SK-N-SH (cell line): ENCODE data around the gene BNC2. TPM values are rescaled to one million over a fixed set of nuclear protein-coding genes. Genes with fewer than 3 reads are reported as not detected.

Experiments
- CTCF ChIA-PET: fragments of 300-600, 350-600 bp; formaldehyde crosslinking; extraction: SDS; loops from one replicate; lab custom pipeline; 2021; lab: Yijun Ruan, JAX
- POLR2A ChIA-PET: fragments of 350-600 bp; sonication (Branson Sonifier 250); formaldehyde crosslinking; extraction: SDS; loops from one replicate; lab custom pipeline; 2020; ENCODE audit warnings: antibody characterized with exemption, inconsistent platforms; lab: Yijun Ruan, JAX
- DNase-seq: peaks from one replicate; pipeline ENCODE4 v3.0.0; 2012
- H2AFZ ChIP-seq: fragments of 200-600 bp; sonication (generic); 2 replicates; pipeline ENCODE4 v1.8.1; 2016; ENCODE audit warnings: antibody characterized with exemption, mild to moderate bottlenecking, low read depth
- H3F3A ChIP-seq: fragments of 200-600 bp; sonication (generic); replicated peaks from 2 replicates; pipeline ENCODE3; 2016; ENCODE audit warnings: antibody characterized with exemption, mild to moderate bottlenecking; ENCODE audit not compliant: insufficient read depth
- H3K27ac ChIP-seq, 2 experiments: fragments of 200-500 bp in 1 of 2; fragments of 200-600 bp in 1 of 2; sonication (Bioruptor generic) in 1 of 2; sonication (generic), shearing (Covaris generic) in 1 of 2; 2 replicates each; pipeline versions ENCODE4 v1.5.1 to v1.6.1; 2014 to 2016; ENCODE audit warnings: low read depth in 2 of 2, inconsistent platforms in 1 of 2, low read length in 1 of 2, mild to moderate bottlenecking in 1 of 2, mixed read lengths in 1 of 2
- H3K27me3 ChIP-seq: fragments of 200-600 bp; sonication (generic), shearing (Covaris generic); 2 replicates; pipeline ENCODE4 v1.6.1; 2016; ENCODE audit warnings: mixed run types; ENCODE audit not compliant: insufficient read depth
- H3K36me3 ChIP-seq, 2 experiments: fragments of 200-500 bp in 1 of 2; fragments of 200-600 bp in 1 of 2; sonication (Bioruptor generic) in 1 of 2; sonication (generic) in 1 of 2; replicated peaks in 1 of 2; 2 replicates each; pipeline versions ENCODE3 to v1.5.1; 2014 to 2016; ENCODE audit warnings: low read length in 1 of 2, mild to moderate bottlenecking in 1 of 2; ENCODE audit not compliant: insufficient read depth in 2 of 2, control insufficient read depth in 1 of 2
- H3K4me1 ChIP-seq, 2 experiments: fragments of 200-500 bp in 1 of 2; fragments of 200-600 bp in 1 of 2; sonication (Bioruptor generic) in 1 of 2; sonication (generic), shearing (Covaris generic) in 1 of 2; 2 replicates each; pipeline versions ENCODE4 v1.5.1 to v1.6.1; 2014 to 2016; ENCODE audit warnings: low read depth in 1 of 2, low read length in 1 of 2, mixed run types in 1 of 2; ENCODE audit not compliant: insufficient read depth in 2 of 2, control insufficient read depth in 1 of 2
- H3K4me2 ChIP-seq: fragments of 200-600 bp; sonication (generic), shearing (Covaris generic); 2 replicates; pipeline ENCODE4 v1.6.1; 2017; ENCODE audit warnings: mixed run types
- H3K4me3 ChIP-seq, 2 experiments: fragments of 200-500 bp in 1 of 2; fragments of 200-600 bp in 1 of 2; sonication (Bioruptor generic) in 1 of 2; sonication (generic), shearing (Covaris generic) in 1 of 2; 2 replicates each; pipeline versions ENCODE4 v1.5.1 to v1.8.1; 2014 to 2016; ENCODE audit warnings: low read depth in 2 of 2, inconsistent platforms in 1 of 2, low read length in 1 of 2, mild to moderate bottlenecking in 1 of 2, mixed read lengths in 1 of 2, moderate library complexity in 1 of 2
- H3K79me2 ChIP-seq: fragments of 200-600 bp; sonication (generic); 2 replicates; pipeline ENCODE4 v1.8.1; 2017; ENCODE audit warnings: mild to moderate bottlenecking; ENCODE audit not compliant: insufficient read depth
- H3K9ac ChIP-seq: fragments of 200-600 bp; sonication (generic); 2 replicates; pipeline ENCODE4 v1.6.1; 2017; ENCODE audit warnings: mixed run types
- H3K9me2 ChIP-seq: fragments of 200-600 bp; sonication (generic); 2 replicates; pipeline ENCODE4 v1.6.1; 2017; ENCODE audit warnings: mixed run types
- H3K9me3 ChIP-seq: fragments of 200-600 bp; sonication (generic); 2 replicates; pipeline ENCODE4 v1.6.1; 2017; ENCODE audit warnings: mixed run types, mild to moderate bottlenecking, moderate library complexity
- H4K20me1 ChIP-seq: fragments of 200-600 bp; sonication (generic); 2 replicates; pipeline ENCODE4 v1.6.1; 2017; ENCODE audit warnings: mild to moderate bottlenecking, mixed run types; ENCODE audit not compliant: insufficient read depth
- CHD2 ChIP-seq: fragments of 150-350 bp; IDR thresholded peaks from 2 replicates; pipeline ENCODE4 v1.6.1; 2018; ENCODE audit warnings: low read length; ENCODE audit not compliant: partially characterized antibody
- EP300 ChIP-seq, 2 experiments: IDR thresholded peaks; 2 replicates each; pipeline versions ENCODE4 v1.4.0 to v1.6.1; 2012; ENCODE audit warnings: borderline replicate concordance in 1 of 2, low read depth in 1 of 2, low read length in 1 of 2
- EZH2phosphoT487 ChIP-seq: fragments of 200-600 bp; sonication (generic); IDR thresholded peaks from 2 replicates; pipeline ENCODE4 v1.6.1; 2017; ENCODE audit warnings: low read depth, mixed run types, mild to moderate bottlenecking, antibody characterized with exemption, moderate library complexity, borderline replicate concordance
- FOSL2 ChIP-seq: IDR thresholded peaks from 2 replicates; pipeline ENCODE4 v1.4.0; 2012; ENCODE audit warnings: low read depth, mild to moderate bottlenecking, moderate library complexity, borderline replicate concordance
- FOXJ3 ChIP-seq: sonication (generic); formaldehyde crosslinking; IDR thresholded peaks from 2 replicates; pipeline ENCODE4 v1.5.1; 2020; ENCODE audit warnings: mild to moderate bottlenecking, missing genetic modification reagents
- FOXM1 ChIP-seq: IDR thresholded peaks from 2 replicates; pipeline ENCODE4 v1.4.0; 2012; ENCODE audit warnings: low read depth, mild to moderate bottlenecking
- GABPA ChIP-seq: IDR thresholded peaks from 2 replicates; pipeline ENCODE4 v1.4.0; 2012; ENCODE audit warnings: low read depth, mild to moderate bottlenecking
- JUND ChIP-seq: IDR thresholded peaks from 2 replicates; pipeline ENCODE4 v1.4.0; 2012
- MEF2A ChIP-seq: IDR thresholded peaks from 2 replicates; pipeline ENCODE4 v1.4.0; 2012; ENCODE audit warnings: low read depth, borderline replicate concordance
- MXI1 ChIP-seq: IDR thresholded peaks from 2 replicates; pipeline ENCODE4 v1.6.1; 2012; ENCODE audit warnings: mild to moderate bottlenecking, low read depth, low read length, improper control_type of control experiment
- NFIC ChIP-seq: IDR thresholded peaks from 2 replicates; pipeline ENCODE4 v1.4.0; 2012; ENCODE audit warnings: borderline replicate concordance
- NRF1 ChIP-seq: IDR thresholded peaks from 2 replicates; pipeline ENCODE4 v1.6.1; 2012; ENCODE audit warnings: low read depth, mild to moderate bottlenecking, low read length
- POLR2AphosphoS5 ChIP-seq: IDR thresholded peaks from 2 replicates; pipeline ENCODE4 v1.6.1; 2012; ENCODE audit warnings: low read depth, low read length
- RCOR1 ChIP-seq: fragments of 150-350 bp; IDR thresholded peaks from 2 replicates; pipeline ENCODE4 v1.6.1; 2017; ENCODE audit warnings: antibody characterized with exemption, low read length
- RFX5 ChIP-seq: IDR thresholded peaks from 2 replicates; pipeline ENCODE4 v1.6.1; 2012; ENCODE audit warnings: mild to moderate bottlenecking, improper control_type of control experiment, low read length
- RXRA ChIP-seq: IDR thresholded peaks from 2 replicates; pipeline ENCODE4 v1.4.0; 2012; ENCODE audit warnings: low read depth, mild to moderate bottlenecking, borderline replicate concordance
- SIN3A ChIP-seq: IDR thresholded peaks from 2 replicates; pipeline ENCODE4 v1.6.1; 2012; ENCODE audit warnings: low read depth, mild to moderate bottlenecking, low read length, moderate library complexity, borderline replicate concordance
- TAF1 ChIP-seq: IDR thresholded peaks from 2 replicates; pipeline ENCODE4 v1.6.1; 2012; ENCODE audit warnings: low read depth, mild to moderate bottlenecking, low read length, moderate library complexity, borderline replicate concordance
- TCF12 ChIP-seq: IDR thresholded peaks from 2 replicates; pipeline ENCODE4 v1.4.0; 2012
- TEAD4 ChIP-seq: IDR thresholded peaks from 2 replicates; pipeline ENCODE4 v1.4.0; 2012; ENCODE audit warnings: mild to moderate bottlenecking, borderline replicate concordance; ENCODE audit not compliant: insufficient read depth
- YY1 ChIP-seq: IDR thresholded peaks from 2 replicates; pipeline ENCODE4 v1.4.0; 2012; ENCODE audit warnings: low read depth, mild to moderate bottlenecking
- WGBS: methylation state at CpG from one replicate; pipeline ENCODE4 v1.1.6; 2017; ENCODE audit warnings: low lambda C conversion rate; 5-methylcytosine and 5-hydroxymethylcytosine counted together
- polyA plus RNA-seq, 3 experiments: library from polyadenylated mRNA; depleted of rRNA; stranded (reverse); fragments of >200 nt; gene quantifications; 2 replicates each; pipeline ENCODE4 v1.2.3, GENCODE V29; 2012
- TF ChIP-seq, protein P1 (sequence below): IDR thresholded peaks from 2 replicates; pipeline ENCODE4 v1.4.0; 2012; ENCODE audit warnings: low read depth, borderline replicate concordance
- TF ChIP-seq, protein P2 (sequence below): IDR thresholded peaks from 2 replicates; pipeline ENCODE4 v1.4.0; 2012; ENCODE audit warnings: low read depth
- TF ChIP-seq, protein P3 (sequence below): IDR thresholded peaks from 2 replicates; pipeline ENCODE4; 2012
- TF ChIP-seq, protein P4 (sequence below): IDR thresholded peaks from 2 replicates; pipeline ENCODE4 v1.6.1; 2012; ENCODE audit warnings: mild to moderate bottlenecking, low read depth, low read length, moderate library complexity

Gene BNC2
- polyA plus RNA-seq, 1 of the 3 experiments (the other 2 are of a cell fraction): 8.8 TPM

DNA sequence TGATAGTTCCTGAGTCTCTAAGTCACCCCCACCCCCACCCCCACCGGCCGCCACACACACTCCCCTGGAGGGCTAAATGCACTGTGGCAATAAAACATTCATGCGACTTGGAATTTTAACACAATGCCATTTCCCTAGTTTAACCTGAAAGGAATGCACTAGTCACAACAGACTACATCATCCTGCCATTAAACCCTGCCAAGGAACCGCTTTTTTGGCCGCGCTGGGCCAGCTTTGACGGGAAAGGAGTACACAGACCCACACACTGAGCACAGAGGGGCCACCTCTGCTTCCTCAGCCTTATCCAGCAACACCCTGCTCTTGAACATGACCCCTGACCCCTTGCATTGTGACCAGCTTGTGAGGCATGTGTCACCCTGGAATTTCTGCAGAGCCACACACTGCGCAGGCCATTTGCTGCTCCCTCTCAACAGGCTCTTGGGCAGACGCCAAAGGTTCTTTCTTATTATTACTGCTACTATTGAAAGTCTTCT lies 165.3 kb downstream of the BNC2 start:
- Histone ChIP-seq H3K27me3 (no peaks in the 10 kb centered on the region), H3K9me2 (no peaks in the 10 kb centered on the region), H3K4me3 (peak overlapping the region; percentile 43 to 60; a peak in 3 of 4 replicates), H4K20me1 (no peaks in the 10 kb centered on the region), H3K4me2 (peak overlapping the region; percentile 83), H3K9me3 (no peaks in the 10 kb centered on the region), H3F3A (peaks cover 40% of the 10 kb centered on the region), H2AFZ (no peak overlapping the region), H3K9ac (peak overlapping the region; percentile 91), H3K36me3 (peaks cover 0 to 4% of the 10 kb centered on the region in 2 experiments), H3K79me2 (peaks cover 39% of the 10 kb centered on the region), H3K4me1 (peaks cover 3 to 30% of the 10 kb centered on the region in 2 experiments; a peak in 3 of 4 replicates), H3K27ac (peak overlapping the region; percentile 82 to 98)
- DNase-seq: peak; percentile 20
- ChIA-PET POLR2A (no interaction called here), CTCF (no interaction called here)
- WGBS: 8% methylated on average over 9 of the region's 9 CpGs
- TF ChIP-seq CHD2 (no peak), MEF2A (peak; percentile 8; the same call in 1 of the 2 replicates), POLR2AphosphoS5 (peak; percentile 77), FOXM1 (peak; percentile 46; the same call in 1 of the 2 replicates), TCF12 (peak; percentile 88), RXRA (peak; percentile 89; the same call in 1 of the 2 replicates), RCOR1 (no peak), JUND (peak; percentile 70), EZH2phosphoT487 (no peak), YY1 (peak; percentile 64; the same call in 1 of the 2 replicates), SIN3A (peak; percentile 77; the same call in 1 of the 2 replicates), MXI1 (no peak), TEAD4 (peak; percentile 97), RFX5 (no peak), NFIC (peak; percentile 96), FOSL2 (peak; percentile 52; the same call in 1 of the 2 replicates), TAF1 (peak; percentile 34), EP300 (IDR thresholded peaks at IDR 0.05; ENCODE audit: borderline replicate concordance in 1 of 2, low read depth in 1 of 2, low read length in 1 of 2) (peak in 1 of 2 experiments; percentile 96; a peak in 2 of 4 replicates), NRF1 (peak; percentile 27; the same call in 1 of the 2 replicates), GABPA (no peak), FOXJ3 (CRISPR knock-in tag) (no peak)
- TF ChIP-seq, protein P1, sequence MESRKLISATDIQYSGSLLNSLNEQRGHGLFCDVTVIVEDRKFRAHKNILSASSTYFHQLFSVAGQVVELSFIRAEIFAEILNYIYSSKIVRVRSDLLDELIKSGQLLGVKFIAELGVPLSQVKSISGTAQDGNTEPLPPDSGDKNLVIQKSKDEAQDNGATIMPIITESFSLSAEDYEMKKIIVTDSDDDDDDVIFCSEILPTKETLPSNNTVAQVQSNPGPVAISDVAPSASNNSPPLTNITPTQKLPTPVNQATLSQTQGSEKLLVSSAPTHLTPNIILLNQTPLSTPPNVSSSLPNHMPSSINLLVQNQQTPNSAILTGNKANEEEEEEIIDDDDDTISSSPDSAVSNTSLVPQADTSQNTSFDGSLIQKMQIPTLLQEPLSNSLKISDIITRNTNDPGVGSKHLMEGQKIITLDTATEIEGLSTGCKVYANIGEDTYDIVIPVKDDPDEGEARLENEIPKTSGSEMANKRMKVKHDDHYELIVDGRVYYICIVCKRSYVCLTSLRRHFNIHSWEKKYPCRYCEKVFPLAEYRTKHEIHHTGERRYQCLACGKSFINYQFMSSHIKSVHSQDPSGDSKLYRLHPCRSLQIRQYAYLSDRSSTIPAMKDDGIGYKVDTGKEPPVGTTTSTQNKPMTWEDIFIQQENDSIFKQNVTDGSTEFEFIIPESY: peak; percentile 76; the same call in 1 of the 2 replicates
- TF ChIP-seq, protein P2, sequence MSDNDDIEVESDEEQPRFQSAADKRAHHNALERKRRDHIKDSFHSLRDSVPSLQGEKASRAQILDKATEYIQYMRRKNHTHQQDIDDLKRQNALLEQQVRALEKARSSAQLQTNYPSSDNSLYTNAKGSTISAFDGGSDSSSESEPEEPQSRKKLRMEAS: peak; percentile 66; the same call in 1 of the 2 replicates
- TF ChIP-seq, protein P3, sequence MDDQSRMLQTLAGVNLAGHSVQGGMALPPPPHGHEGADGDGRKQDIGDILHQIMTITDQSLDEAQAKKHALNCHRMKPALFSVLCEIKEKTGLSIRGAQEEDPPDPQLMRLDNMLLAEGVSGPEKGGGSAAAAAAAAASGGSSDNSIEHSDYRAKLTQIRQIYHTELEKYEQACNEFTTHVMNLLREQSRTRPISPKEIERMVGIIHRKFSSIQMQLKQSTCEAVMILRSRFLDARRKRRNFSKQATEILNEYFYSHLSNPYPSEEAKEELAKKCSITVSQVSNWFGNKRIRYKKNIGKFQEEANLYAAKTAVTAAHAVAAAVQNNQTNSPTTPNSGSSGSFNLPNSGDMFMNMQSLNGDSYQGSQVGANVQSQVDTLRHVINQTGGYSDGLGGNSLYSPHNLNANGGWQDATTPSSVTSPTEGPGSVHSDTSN: peak; percentile 89
- TF ChIP-seq, protein P4, sequence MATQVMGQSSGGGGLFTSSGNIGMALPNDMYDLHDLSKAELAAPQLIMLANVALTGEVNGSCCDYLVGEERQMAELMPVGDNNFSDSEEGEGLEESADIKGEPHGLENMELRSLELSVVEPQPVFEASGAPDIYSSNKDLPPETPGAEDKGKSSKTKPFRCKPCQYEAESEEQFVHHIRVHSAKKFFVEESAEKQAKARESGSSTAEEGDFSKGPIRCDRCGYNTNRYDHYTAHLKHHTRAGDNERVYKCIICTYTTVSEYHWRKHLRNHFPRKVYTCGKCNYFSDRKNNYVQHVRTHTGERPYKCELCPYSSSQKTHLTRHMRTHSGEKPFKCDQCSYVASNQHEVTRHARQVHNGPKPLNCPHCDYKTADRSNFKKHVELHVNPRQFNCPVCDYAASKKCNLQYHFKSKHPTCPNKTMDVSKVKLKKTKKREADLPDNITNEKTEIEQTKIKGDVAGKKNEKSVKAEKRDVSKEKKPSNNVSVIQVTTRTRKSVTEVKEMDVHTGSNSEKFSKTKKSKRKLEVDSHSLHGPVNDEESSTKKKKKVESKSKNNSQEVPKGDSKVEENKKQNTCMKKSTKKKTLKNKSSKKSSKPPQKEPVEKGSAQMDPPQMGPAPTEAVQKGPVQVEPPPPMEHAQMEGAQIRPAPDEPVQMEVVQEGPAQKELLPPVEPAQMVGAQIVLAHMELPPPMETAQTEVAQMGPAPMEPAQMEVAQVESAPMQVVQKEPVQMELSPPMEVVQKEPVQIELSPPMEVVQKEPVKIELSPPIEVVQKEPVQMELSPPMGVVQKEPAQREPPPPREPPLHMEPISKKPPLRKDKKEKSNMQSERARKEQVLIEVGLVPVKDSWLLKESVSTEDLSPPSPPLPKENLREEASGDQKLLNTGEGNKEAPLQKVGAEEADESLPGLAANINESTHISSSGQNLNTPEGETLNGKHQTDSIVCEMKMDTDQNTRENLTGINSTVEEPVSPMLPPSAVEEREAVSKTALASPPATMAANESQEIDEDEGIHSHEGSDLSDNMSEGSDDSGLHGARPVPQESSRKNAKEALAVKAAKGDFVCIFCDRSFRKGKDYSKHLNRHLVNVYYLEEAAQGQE: peak; percentile 18; the same call in 1 of the 2 replicates
